HG03457 (cell line): ENCODE data around the gene FOXD4.
A peak's percentile ranks its signal among the peaks of the same experiment; 100 is the strongest.
"Not testable (repeated sequence)": the region's sequence is repeated elsewhere in the genome, so short reads cannot be mapped to it uniquely, and the experiment has no call there.

ENCODE experiments used
- ATAC-seq: cut with Tn5 transposase; IDR thresholded peaks from one replicate; pipeline ENCODE4 v1.9.1; 2021; ENCODE audit warnings: moderate number of reproducible peaks; ENCODE audit not compliant: unreplicated experiment

The FOXD4 gene

DNA sequence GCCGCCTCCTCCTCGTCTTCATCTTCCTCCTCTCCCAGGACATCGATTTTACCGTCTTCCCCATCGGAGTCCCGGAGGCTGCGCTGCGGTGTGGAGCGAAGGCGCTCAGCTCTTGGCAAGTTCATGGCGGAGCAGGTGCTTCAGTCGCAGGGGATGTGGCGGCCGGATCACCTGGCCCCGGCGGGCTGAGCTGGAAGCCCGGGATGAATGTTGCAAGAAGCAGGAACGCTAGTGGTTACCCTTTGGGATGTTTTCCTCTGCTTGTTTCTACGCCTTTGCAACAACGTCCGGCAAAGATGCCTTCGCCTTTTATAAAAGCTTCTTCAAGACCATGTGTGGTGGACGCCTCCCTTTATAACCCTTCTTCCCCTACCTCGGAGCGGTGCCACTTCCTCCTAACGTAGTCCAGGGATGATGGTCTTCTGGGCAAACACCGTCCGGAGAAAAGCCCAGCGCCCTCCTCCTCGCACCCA, at the start of gene FOXD4:
Gene FOXD4, minus strand, starts transcription at position 423 of the 473 bp plus-strand sequence. Its CDS starts 298 bp downstream, at position 125.
- not testable (repeated sequence) for ATAC-seq

DNA sequence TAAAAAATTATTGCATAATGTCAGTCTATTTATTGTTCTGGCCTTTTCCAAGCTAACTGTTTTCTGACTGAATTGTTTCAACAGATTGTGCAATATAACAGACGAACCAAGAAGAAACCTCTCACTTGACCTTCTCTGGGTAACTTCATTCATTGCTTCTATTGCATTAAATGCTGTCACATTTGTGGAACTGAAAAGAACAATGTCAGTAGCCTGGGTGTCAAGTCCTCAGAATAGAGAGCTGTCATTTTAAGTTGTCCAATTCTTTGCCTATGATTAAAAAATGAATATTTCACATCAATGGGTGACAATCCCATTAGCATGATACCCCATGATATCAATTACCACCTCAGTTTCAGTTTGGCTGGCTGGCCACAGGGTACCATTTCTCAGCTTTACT, 41.7 kb upstream of the FOXD4 start:
- ATAC-seq = not testable (repeated sequence)

DNA sequence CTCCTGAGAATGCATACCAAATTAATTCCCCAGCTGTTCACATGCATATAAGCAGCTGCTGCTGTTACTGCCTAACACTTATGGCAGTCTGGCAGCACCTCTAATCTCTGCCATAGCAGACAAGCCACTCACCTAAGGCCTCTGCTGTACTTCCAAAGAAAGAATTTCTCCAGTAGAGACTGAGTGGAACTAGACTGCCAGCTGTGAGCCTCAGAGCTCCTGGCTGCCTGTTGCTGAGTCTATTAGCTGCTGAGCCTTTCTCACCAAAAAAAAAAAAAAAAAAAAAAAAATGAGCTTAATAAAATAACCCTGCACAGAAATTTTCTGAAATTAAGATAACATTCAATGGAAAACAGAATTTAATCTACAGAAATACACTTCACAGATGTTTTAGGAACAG, 33.0 kb upstream of the FOXD4 start:
- not testable (repeated sequence) for ATAC-seq

DNA sequence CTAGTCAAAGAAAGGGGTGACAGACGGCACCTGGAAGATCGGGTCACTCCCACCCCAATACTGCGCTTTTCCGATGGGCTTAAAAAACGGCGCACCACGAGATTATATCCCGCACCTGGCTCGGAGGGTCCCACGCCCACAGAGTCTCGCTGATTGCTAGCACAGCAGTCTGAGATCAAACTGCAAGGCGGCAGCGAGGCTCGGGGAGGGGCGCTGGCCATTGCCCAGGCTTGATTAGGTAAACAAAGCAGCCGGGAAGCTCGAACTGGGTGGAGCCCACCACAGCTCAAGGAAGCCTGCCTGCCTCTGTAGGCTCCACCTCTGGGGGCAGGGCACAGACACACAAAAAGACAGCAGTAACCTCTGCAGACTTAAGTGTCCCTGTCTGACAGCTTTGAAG, 21.7 kb upstream of the FOXD4 start:
- not testable (repeated sequence) for ATAC-seq

DNA sequence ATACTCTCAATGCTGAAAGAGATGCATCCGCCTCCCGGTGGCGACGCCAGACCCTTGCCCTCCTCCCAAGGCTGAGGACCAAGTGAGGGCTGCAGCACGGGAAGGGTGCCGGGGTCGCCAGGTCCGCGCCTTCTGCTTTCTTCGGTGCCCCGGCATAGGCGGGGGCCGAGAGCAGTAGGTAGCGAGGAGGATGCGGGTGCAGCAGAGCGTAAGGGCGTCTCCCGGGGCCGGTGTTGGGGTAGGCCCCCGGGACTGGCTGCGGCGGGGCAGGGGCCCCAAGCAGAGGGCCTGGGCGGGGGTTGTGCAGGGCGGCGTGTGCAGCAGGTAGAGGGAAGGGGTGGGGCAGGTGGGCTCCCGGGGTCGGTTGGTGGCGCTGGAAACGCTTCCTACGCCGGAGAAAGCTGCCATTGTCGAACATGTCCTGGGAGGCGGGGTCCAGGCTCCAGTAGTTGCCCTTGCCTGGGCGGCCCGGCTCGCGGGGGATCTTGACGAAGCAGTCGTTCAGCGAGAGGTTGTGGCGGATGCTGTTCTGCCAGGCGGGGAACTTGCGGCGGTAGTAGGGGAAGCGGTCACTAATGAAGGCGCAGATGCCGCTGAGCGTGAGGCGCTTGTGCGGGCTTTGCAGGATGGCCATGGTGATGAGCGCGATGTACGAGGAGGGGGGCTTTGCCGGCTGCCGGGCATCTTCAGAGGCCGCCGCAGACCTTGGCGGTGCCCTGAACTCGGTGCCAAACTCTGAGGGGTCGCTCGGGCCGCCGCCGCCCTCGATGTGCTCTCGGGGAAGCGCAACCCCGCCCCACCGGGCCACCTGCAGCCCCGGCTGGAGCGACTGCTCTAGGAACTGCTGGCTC, 848 bp downstream of the FOXD4 start:
- ATAC-seq = not testable (repeated sequence)

DNA sequence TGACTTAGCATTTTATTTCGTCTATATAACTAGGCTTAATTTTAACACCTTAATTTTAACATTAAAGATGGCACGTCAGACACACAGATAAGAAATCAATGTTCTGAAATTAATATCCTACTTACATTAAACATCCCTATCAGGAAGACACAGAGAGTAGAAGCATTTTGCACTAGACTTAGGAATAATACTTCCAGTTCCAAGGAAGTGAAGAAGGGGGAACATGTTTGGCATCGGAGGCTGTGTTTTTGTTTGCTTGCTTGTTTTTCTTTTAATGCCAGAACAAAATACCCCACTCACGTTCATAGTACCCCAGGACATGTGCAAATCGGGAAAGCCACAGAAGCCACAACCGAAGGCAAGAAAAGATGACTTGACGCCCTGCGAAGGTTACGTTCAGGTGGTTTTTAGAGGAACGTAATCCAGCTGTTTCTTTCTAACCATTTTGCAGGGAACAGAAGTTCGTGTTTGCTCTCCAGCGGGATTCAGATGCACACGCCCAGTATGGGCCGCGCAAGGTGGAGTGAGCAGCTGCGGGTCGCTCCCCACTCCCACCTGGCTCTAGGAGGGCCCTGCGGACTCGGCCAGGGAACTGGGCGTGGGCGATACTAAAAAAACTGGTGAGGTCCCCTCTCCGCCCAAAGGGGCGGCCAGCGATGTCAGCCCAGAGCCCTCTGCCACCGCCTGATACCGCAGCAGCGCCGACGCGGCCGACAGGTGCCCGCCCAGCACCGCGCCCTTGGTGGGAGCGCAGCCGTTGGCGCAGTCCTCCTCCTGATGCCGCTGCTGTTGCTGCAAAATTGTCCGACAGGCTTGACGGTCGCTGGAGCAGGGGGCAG, 1.8 kb downstream of the FOXD4 start:
- ATAC-seq = not testable (repeated sequence)

DNA sequence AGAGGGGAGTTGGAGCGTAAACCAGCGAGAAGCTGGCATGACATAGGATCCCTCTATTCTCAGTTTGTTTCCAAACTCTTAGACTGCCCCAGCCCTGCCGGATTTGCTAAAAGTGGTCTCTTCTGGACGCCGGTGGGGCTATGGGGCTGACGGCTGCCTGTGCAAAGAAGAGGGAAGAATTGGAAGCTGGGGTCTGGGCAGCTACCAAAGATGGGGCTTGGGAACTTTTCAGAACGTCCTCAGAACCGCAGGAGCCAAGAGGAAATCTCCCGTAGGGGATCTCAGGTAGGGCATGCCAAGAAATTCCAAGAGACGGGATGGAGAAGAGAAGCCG, 3.1 kb downstream of the FOXD4 start:
- not testable (repeated sequence) for ATAC-seq

DNA sequence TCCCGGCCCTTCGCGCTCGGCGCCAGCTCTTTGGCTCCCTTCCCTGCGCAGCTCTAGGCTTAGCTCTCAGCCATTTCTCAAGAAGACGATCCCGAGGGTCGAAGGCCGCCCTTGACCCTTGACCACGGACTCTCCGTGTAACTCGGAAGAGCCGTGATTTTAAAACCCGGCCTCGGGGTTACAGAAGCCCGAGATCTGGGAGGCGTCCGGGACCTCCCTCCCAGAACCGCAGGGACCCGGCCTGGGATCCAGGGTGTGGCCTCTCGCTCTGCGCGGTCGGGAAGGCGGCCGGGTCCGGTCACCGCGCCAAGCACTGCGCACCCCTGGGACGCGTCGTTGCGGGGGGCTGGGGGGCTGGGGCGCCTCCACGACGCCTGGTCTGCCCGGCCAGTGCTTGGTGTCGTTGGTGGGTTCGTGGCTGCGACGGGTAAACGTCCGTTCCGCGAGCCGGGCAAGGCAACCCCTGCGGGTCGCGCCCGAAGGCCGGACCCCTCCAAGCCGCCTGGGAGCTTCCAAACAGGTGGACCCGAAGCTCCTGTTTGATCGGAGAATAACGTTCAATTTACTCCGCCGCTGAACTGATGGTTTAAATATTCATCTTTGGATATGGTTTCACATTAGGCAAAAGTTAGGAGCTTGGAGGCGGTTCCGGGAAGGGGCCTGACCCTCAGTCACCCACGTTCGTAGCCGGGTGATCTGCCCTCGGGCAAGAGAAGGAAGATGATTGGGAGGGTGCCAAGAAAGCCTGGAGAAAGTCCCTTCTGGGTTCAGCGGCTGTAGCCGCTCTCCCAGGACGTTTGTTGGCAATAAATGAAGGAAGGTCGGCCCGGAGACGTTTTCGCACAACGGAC, 3.7 kb downstream of the FOXD4 start:
- peak; percentile 19 for ATAC-seq

DNA sequence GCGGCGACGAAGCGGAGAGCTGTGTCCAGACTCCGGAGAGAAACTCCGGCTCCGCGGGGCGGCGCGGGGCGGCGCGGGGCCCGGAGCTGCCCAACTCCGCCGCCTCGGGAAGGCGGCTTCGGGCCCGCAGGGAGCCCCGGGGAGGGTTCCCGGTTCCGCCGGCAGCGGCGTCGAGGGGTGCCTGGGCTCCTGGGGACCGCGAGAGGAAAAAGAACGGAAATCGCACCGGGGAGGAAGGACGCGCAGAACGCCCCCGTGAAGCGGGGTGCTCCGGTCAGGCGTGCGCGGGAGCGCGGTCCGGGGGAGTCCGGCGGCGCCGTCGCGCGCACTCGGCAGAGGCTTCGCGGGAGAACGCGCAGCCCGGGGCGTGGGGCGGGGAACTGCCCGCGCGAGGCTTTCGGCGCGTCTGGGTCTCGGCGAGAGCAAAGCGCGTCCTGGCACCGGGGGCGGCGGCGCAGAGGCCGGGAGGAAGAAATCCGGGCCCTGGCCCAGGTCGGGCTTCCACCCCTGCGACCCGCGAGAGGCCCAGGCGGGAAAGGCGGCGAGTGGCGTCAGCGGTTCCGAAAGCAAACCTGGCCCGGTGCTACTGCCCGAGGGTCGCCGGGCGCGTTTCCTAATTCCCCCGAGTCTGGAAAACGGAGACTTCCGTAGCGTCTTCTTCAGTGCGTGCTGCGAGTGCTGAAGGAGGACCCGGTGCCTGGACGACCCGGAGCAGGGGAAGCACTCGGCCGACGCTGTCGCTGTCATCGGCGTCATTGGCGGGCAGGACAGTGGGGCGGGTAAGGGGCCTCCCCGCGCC, 4.5 kb downstream of the FOXD4 start:
- ATAC-seq = peak; percentile 57

DNA sequence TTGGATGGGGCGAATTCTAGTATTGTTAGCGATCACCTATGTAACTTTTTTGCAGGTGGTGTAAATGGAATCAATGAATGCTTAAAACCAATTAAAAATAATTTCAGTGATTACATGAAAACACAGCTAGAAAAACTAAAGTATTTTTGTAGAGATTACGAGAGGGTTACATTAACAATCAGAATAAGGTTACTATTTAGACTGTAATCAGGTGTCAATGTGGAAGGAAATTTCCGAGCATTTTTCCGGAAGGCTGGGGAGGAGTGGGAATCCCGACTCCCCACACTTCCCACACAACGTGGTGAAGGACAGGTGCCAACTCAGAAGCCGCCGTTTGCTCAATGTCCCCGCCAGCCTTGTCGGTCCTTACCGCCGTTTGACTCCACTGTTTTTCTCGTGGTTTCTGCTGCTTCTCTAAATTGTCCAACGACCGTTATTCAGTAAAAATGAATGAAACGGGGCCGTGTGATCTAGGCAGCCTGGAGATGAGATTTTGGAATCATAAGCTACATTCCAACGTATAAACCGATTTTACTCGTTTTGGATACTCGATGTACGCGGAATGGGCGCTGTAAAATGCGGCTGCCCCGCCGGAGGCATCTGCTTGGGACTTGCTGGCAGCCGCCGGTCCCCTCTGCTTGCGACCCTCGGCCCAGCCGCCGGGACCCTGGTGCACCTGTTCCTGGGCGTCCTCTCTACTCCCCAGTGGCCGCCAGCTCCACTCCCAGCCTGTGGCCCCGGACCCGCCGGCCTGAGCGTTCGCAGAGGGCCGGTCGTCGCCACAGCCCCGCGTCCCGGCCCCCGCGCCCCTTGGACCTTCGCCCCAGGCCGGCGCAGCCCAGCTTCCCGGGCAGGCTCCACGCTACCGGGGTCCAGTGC, 5.4 kb downstream of the FOXD4 start:
- ATAC-seq = not testable (repeated sequence)

DNA sequence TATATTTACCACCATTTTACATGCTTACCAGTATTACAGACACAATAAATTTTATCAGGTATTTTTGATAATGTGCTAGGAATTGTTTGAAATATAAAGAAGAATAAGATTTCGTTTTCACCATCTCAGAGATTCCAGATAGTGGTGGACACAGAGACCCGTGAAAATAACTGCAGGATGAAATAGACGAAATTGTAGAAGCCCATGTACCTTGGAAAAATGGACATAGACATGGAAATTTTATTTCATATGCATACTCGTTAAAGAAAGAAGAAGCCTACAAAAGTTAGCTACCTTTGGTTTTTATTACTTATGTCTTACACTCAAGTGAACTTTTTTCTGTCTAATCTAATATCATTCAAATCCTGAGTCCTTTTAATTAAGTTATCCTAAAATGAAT, 7.5 kb downstream of the FOXD4 start:
- not testable (repeated sequence) for ATAC-seq

DNA sequence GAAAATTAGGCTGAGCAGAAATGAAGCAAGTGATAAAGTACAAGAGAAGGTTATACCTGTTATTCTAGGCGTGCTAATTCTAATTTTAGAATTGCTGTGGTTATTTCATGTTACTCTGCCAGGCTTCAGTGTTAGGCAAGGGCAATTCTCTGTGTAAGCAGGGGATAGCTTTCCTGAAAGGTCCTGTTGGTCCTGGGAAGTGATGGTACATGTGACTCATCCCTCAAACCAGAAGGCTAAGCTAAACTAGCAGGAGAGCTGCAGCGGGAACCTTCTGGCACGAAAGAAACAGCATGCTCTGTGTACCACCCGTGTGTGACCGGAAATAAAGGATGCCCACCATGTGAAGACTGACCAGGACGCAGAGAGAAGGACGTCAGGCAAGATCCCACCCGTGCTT, 8.7 kb downstream of the FOXD4 start:
- ATAC-seq = not testable (repeated sequence)

DNA sequence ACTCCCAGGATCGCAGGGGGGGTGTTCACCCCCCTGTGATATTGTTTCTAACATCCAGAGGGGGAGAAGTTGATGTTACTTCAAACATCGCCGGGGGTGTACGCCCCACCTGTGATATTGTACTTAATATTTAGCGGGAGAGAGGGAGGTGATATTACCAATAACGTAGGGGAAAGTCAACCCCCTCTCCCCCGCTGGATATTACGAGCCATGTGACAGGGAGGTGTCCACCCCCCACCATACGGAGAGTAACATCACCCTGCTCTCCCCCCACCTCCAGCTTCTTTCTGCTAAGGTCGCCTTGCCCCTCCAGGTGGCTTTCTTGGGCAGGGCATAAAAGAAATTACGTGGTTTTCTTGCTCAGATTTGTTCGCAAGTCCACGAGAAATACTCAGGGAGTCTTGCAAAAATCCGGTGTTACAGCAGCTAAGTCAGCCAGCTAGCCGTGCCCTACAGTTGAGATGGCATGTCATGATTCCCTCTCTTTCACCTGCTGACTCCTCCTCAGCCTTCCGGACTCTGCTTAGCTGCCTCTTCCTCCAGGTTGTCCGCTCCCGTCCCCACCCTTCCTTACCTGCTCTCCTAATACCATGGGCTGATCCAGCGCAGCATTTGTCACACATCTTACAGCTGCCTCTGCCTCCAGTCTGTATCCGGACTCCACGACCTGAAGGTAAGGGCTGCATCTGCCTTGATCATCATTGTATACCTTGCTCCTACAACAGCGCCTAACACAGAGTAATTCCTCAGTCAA, 9.3 kb downstream of the FOXD4 start:
- ATAC-seq = not testable (repeated sequence)

DNA sequence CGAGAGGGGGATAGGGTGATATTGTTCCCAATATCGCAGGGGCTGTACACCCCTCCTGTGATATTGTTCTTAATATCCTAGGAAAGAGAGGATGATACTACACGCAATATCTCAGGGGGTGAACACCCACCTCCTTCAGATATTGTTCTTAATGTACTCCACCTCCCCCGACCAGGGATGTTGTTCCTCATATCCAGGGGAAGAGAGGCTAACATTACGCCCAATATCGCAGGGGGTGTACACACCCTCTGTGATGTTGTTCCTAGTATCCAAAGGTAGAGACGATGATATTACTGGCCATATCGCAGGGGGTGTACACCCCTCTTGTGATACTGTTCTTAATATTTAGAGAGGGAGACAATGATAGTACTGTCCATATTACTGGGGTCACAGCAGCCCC, 12.2 kb downstream of the FOXD4 start:
- not testable (repeated sequence) for ATAC-seq

DNA sequence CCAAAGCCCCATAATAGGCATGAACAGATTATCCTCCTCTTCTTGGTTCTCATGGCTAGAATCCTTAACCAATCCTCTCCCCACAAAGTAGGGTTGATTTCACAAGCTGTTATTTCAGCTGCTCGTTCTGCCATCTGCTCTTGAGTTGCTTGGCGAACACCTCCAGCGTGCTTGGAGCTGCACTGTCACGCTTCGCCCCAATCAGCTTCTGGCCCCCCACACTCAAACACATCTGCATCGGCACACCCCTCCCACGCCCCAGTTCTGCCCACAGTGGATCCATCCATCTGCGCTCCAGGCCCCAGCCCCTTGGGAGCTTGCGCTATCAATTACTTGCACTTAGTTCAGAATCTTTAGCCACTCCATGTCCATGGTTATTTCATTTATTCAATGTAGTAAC, 17.8 kb downstream of the FOXD4 start:
- ATAC-seq = not testable (repeated sequence)

DNA sequence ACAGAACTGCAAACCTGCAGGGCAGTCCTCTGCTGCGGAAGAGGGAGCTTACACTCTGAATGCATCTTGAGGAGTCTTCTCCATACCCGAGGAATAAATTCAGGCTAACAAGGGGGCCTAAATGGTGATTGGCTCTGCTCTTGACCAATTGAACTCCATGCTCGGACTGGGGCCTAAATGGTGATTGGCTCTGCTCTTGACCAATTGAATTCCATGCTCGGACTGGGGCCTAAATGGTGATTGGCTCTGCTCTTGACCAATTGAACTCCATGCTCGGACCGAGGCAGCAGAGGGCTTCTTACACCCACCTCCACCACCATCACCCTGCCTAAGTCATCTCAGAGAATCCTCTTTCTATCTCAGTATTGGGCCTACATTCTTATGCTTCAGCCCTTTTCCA, 18.4 kb downstream of the FOXD4 start:
- not testable (repeated sequence) for ATAC-seq

DNA sequence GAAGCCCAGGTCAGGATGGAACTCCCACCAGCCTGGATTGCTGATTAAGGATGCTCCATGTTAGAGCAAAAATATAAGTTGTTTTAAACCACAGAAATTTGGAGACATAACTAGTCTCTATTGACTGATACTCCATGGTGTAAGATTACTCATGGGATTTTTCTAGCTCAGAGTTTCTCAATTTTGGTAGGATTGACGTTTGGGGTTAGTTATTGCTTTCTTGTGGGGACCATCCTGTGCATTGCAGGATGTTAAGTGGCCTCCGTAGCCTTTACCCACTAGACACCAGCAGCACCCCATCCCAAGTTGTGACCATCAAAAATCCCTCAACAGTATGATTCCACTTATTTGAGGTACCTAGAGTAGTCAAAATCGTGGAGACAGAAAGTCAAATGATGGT, 19.4 kb downstream of the FOXD4 start:
- not testable (repeated sequence) for ATAC-seq

DNA sequence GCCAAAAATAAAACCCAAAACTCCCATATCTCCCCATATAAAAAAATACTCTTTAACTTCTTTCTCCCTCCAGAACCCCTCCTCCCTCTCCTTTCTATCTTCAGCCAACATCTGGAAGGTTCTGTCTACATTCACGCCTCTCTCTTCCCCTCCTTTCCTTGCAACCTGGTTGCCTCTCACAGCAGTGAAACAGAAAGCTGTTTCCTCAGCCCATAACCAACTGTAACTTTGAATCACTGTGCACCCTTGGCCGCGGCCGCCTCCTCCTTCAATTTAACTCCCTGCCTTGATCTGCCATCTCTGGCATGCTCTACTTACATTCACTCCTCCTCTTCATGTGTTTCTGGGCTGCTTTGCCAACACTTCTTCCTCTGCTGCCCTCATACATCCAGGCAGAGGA, 23.2 kb downstream of the FOXD4 start:
- ATAC-seq = not testable (repeated sequence)
